ENCODE measurements around the gene TNFAIP2.
A peak's percentile ranks its signal among the peaks of the same experiment; 100 is the strongest.

Gene TNFAIP2

DNA sequence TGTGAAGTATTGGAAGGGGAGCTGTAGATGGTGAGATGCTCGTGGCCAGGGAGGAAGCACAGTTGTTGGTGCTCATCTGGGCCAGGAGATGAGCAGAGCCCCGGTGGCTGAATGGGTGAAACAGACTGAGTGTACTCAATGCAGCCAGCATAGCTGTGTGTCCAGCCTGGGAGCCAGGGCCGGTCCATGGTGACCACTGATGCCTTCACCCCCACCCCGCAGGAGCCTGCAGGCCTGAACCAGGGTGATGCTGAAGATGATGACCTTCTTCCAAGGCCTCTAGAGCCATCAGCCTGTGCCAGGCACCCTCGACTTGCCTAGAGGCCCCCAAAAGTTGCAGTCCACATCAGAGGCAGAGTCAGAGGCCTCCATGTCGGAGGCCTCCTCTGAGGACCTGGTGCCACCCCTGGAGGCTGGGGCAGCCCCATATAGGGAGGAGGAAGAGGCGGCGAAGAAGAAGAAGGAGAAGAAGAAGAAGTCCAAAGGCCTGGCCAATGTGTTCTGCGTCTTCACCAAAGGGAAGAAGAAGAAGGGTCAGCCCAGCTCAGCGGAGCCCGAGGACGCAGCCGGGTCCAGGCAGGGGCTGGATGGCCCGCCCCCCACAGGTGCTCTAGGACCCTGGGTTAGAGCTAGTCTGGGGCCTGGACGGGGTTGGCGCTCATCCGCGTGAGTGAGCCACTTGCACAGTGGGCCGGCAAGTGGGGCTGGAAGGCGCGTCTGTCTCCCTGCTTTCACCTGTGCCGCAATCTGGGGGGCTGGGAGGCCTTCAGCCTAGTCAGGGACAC, 3.0 kb downstream of the TNFAIP2 start:
- no peak for DNase-seq (ENCODE audit: low read depth)
- TF ChIP-seq, protein P1, sequence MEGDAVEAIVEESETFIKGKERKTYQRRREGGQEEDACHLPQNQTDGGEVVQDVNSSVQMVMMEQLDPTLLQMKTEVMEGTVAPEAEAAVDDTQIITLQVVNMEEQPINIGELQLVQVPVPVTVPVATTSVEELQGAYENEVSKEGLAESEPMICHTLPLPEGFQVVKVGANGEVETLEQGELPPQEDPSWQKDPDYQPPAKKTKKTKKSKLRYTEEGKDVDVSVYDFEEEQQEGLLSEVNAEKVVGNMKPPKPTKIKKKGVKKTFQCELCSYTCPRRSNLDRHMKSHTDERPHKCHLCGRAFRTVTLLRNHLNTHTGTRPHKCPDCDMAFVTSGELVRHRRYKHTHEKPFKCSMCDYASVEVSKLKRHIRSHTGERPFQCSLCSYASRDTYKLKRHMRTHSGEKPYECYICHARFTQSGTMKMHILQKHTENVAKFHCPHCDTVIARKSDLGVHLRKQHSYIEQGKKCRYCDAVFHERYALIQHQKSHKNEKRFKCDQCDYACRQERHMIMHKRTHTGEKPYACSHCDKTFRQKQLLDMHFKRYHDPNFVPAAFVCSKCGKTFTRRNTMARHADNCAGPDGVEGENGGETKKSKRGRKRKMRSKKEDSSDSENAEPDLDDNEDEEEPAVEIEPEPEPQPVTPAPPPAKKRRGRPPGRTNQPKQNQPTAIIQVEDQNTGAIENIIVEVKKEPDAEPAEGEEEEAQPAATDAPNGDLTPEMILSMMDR (IDR thresholded peaks at IDR 0.05; ENCODE audit: control insufficient read depth, extremely low read depth, insufficient read depth): no peak
- peak overlapping the region; percentile 35 for H3K4me3 ChIP-seq (ENCODE audit: low read depth, low read length)

DNA sequence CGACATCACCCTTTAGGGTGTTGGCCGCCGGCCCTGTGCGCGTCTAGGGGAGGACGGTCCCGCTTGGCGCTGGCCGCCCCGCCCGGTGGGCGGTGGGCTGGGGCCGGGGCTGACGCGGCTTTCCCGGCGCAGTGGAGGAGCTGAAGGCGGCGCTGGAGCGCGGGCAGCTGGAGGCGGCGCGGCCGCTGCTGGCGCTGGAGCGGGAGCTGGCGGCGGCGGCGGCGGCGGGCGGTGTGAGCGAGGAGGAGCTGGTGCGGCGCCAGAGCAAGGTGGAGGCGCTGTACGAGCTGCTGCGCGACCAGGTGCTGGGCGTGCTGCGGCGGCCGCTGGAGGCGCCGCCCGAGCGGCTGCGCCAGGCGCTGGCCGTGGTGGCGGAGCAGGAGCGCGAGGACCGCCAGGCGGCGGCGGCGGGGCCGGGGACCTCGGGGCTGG, 3.6 kb downstream of the TNFAIP2 start:
- TF ChIP-seq, protein P1 (IDR thresholded peaks at IDR 0.05; ENCODE audit: control insufficient read depth, extremely low read depth, insufficient read depth): peak; percentile 63
- DNase-seq (ENCODE audit: low read depth): peak; percentile 59
- peak overlapping the region; percentile 35 for H3K4me3 ChIP-seq (ENCODE audit: low read depth, low read length)

DNA sequence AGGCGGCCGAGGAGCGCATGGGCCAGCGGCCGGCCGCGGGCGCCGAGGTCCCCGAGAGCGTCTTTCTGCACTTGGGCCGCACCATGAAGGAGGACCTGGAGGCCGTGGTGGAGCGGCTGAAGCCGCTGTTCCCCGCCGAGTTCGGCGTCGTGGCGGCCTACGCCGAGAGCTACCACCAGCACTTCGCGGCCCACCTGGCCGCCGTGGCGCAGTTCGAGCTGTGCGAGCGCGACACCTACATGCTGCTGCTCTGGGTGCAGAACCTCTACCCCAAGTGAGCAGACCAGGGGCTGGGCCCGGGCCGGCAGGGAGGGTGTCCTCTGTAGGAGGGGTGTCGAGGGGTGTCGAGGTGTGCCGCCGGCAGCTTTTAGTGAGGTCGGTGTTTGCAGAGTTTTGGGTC, 4.1 kb downstream of the TNFAIP2 start:
- TF ChIP-seq, protein P1 (IDR thresholded peaks at IDR 0.05; ENCODE audit: control insufficient read depth, extremely low read depth, insufficient read depth): no peak
- DNase-seq (ENCODE audit: low read depth): no peak
- H3K4me3 ChIP-seq (ENCODE audit: low read depth, low read length): no peak overlapping the region

DNA sequence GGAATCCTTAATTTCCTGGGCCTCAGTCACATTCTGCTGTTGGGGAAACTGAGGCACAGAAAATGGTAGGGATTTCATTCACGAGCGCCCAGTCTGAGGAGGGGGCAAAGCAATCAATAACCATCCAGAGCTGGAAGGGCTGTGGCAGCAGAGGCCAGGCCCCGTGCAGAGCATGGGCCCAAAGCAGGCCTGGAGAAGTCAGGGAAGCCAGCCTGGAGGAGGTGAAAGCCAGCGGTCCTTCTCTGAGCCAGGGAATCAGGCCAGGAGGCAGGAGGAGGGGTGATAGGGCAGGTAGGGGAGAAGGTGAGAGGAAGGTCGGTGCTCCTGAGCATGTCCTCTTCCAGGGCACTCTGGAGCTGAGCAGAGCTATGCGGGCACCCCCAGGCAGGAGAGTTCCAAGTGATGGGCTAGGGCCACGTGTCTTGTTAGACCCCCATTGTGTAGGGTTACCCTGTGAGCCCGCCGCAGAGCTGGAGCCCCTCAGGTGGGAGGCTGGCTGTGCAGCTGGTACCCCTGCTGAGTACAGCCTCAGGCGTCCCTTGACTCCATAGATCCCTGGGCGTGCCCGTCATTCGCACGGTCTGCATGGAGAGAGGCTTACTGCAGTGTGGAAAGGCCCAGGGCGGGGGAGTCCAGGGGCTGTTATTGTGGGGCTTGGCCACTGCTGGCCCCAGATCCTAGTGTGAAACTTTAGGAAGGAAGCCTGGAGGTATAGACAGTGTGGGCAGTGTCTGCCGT, 4.8 kb downstream of the TNFAIP2 start:
- no peak overlapping the region for H3K4me3 ChIP-seq (ENCODE audit: low read depth, low read length)
- DNase-seq (ENCODE audit: low read depth): no peak
- TF ChIP-seq, protein P1 (IDR thresholded peaks at IDR 0.05; ENCODE audit: control insufficient read depth, extremely low read depth, insufficient read depth): no peak

DNA sequence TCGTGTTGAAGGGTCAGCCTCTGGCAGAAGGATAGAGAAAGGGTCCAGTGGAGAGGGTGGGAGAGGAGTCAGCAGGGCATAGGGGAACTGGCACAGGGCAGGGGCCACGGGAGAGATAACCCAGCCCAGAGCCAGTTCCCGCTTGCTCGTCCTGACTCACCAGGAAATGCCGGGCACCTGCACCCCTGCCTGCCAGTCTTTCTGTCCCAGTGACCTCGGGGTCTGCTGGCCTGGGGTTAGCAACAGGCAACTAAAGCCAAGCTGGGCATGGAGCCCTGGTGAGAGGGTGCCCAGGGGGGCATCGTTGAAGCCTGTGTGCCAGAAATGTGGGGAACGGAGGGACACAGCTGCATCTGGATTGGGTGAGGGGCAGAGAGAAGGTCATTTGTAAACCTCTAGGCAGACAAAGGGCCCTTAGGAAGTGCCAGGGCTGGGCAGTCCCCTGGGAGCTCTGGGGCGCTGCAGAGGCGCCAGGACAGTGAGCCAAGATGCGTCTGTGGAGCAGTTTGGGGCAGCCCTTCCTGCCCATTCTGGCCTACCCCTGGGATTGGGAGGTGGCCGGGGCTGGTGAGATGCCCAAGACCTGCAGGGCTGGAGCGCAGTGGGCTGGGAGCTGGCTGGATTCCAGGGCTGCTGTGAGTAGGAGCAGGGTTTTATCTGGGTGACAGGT, 5.5 kb downstream of the TNFAIP2 start:
- DNase-seq (ENCODE audit: low read depth): no peak
- H3K4me3 ChIP-seq (ENCODE audit: low read depth, low read length): no peak overlapping the region
- TF ChIP-seq, protein P1 (IDR thresholded peaks at IDR 0.05; ENCODE audit: control insufficient read depth, extremely low read depth, insufficient read depth): no peak

DNA sequence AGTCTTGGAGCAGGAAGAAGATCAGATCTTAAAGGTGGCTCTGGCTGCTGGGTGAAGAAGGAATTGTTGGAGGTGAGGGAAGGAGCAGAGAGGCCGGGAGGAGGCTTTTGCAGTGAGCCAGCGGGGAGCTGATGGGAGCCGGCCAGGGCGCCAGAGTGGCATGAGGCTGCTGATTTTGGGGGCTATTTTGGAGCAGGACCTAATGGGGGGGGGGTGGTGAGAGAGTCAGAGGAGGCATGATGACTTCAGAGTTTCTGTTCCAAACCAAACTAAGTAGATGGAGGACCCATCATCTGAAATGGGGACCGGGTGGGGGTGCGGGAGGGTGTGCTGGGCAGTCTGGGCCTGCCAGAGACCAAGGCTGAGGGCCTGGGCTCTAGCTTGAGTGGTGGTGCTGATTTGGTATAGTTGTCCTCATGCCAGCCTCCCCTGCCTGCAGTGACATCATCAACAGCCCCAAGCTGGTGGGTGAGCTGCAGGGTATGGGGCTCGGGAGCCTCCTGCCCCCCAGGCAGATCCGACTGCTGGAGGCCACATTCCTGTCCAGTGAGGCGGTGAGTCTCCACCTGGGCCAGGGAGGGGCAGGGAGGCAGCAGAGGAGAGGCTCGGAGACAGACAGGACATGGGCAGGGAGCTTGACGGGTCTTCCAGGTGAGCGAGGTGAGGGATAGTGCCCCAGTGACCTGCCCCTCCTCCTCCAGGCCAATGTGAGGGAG, 6.2 kb downstream of the TNFAIP2 start:
- DNase-seq (ENCODE audit: low read depth): no peak
- TF ChIP-seq, protein P1 (IDR thresholded peaks at IDR 0.05; ENCODE audit: control insufficient read depth, extremely low read depth, insufficient read depth): no peak
- H3K4me3 ChIP-seq (ENCODE audit: low read depth, low read length): no peak overlapping the region
